ENCODE results near the gene DHFR. TPM values are rescaled to one million over a fixed set of nuclear protein-coding genes. Genes with fewer than 3 reads are reported as not detected.

The DHFR gene
- total RNA-seq, 1 experiment from 2014 or later = 58.7 TPM

DNA sequence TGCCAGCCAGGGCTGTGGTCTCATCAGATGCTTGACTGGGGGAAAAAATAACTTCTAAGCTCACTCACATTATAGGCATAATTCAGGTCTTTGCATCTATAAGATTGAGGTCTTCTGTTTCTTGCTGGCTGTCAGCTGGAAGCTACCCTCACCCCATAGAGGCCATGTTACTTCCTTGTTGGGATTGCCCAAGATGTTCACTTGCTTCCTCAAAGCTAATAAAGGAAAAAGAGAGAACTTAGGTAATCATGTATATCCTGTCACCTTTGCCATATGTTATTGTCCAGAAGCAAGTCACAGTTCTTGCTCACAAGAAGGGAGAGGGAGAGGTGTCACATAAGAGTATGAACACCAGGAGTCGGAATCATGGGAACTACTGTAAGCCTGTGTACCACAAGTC, 46.1 kb downstream of the DHFR start:
- Histone ChIP-seq H3K27ac (ENCODE audit: low read depth, low read length) (no peak overlapping the region), H3K9ac (ENCODE audit: low read length) (no peak overlapping the region), H3K9me2 (ENCODE audit: insufficient read depth) (no peaks in the 10 kb centered on the region), H3K9me3 (ENCODE audit: control insufficient read depth in 1 of 2, insufficient read depth in 1 of 2, low read depth in 1 of 2, low read length in 2 of 2) (no peaks in the 10 kb centered on the region), H3K4me2 (ENCODE audit: low read length) (no peak overlapping the region), H2AFZ (ENCODE audit: low read depth, low read length, poor library complexity, severe bottlenecking) (no peak overlapping the region), H3K36me3 (ENCODE audit: control insufficient read depth in 1 of 2, insufficient read depth in 2 of 2, low read length in 2 of 2) (no peaks in the 10 kb centered on the region), H3K79me2 (ENCODE audit: insufficient read depth, low read length) (no peaks in the 10 kb centered on the region), H4K20me1 (ENCODE audit: insufficient read depth) (no peaks in the 10 kb centered on the region), H3K4me3 (replicated peaks in 1 of 2; ENCODE audit: low read depth in 1 of 2, low read length in 2 of 2) (no peak overlapping the region), H3K4me1 (ENCODE audit: control insufficient read depth in 1 of 2, insufficient read depth in 2 of 2, low read length in 2 of 2) (no peaks in the 10 kb centered on the region), H3K27me3 (ENCODE audit: insufficient read depth, low read length) (no peaks in the 10 kb centered on the region)
- no TSS peak for BruUV-seq (replicated peaks)
- ChIA-PET POLR2A (no interaction called here), CTCF (no interaction called here), RAD21 (ENCODE audit: low non-redundant PET in 1 of 2, low total read pairs in 2 of 2, uncharacterized antibody in 2 of 2, unreplicated experiment in 2 of 2) (no interaction called here)
- intact Hi-C loops (cut with micrococcal nuclease) = no loop called here
- ATAC-seq (no peak), DNase-seq (ENCODE audit: low read depth, low spot score) (no peak)
- TF ChIP-seq RAD21 (IDR thresholded peaks at IDR 0.05; ENCODE audit: low read depth) (no peak), EZH2 (IDR thresholded peaks at IDR 0.05) (no peak), CEBPB (IDR thresholded peaks at IDR 0.05; ENCODE audit: low read depth) (no peak), POLR2A (IDR thresholded peaks at IDR 0.05; ENCODE audit: borderline replicate concordance, extremely low read depth, insufficient read depth, insufficient read length) (no peak), ELF1 (IDR thresholded peaks at IDR 0.05; ENCODE audit: borderline replicate concordance, low read depth) (no peak), JUND (IDR thresholded peaks at IDR 0.05) (no peak), REST (IDR thresholded peaks at IDR 0.05; ENCODE audit: low read depth) (no peak), CBX3 (IDR thresholded peaks at IDR 0.05; ENCODE audit: low read depth) (no peak), TCF7L2 (IDR thresholded peaks at IDR 0.05; ENCODE audit: borderline replicate concordance, extremely low read depth, insufficient read depth, insufficient read length) (no peak), ZNF274 (IDR thresholded peaks at IDR 0.05; ENCODE audit: low read depth, low read length) (no peak), SIN3A (IDR thresholded peaks at IDR 0.05; ENCODE audit: low read depth) (no peak), SRF (IDR thresholded peaks at IDR 0.05; ENCODE audit: low read depth) (no peak)
- TF ChIP-seq, protein P1, sequence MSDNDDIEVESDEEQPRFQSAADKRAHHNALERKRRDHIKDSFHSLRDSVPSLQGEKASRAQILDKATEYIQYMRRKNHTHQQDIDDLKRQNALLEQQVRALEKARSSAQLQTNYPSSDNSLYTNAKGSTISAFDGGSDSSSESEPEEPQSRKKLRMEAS (IDR thresholded peaks at IDR 0.05) = no peak

Data from HCT116 (cell line).